ENCODE data around the gene GEMIN5. TPM values are rescaled to one million over a fixed set of nuclear protein-coding genes. Genes with fewer than 3 reads are reported as not detected.

GEMIN5 gene
- total and polyA plus RNA-seq, 2 of the 13 experiments (the other 11 are each of a cell fraction or from before 2014, with no cell fraction given), result 6.6 to 28.6 TPM

- no peak for TF ChIP-seq PAWR (CRISPR knock-in tag; IDR thresholded peaks at IDR 0.05; ENCODE audit: borderline replicate concordance)
- TF ChIP-seq HBP1 (CRISPR knock-in tag; IDR thresholded peaks at IDR 0.05; ENCODE audit: low read depth), result no peak; the same call in 1 of the 2 replicates
- TF ChIP-seq MED1 (CRISPR knock-in tag; IDR thresholded peaks at IDR 0.05), result peak; percentile 65
- peak; percentile 94 for TF ChIP-seq ZNF598 (CRISPR knock-in tag; IDR thresholded peaks at IDR 0.05; ENCODE audit: borderline replicate concordance)
- TF ChIP-seq ZFP41 (CRISPR knock-in tag; IDR thresholded peaks at IDR 0.05; ENCODE audit: borderline replicate concordance), result no peak
- TF ChIP-seq SNAPC2 (CRISPR knock-in tag; IDR thresholded peaks at IDR 0.05), result no peak
- TF ChIP-seq ZBTB7A (CRISPR knock-in tag; IDR thresholded peaks at IDR 0.05), result no peak
- TF ChIP-seq PRPF4 (IDR thresholded peaks at IDR 0.05; ENCODE audit: low read depth, low read length, poor library complexity, severe bottlenecking), result no peak
- no peak for TF ChIP-seq ZFP36L1 (CRISPR knock-in tag; IDR thresholded peaks at IDR 0.05)
- TF ChIP-seq ONECUT2 (CRISPR knock-in tag; IDR thresholded peaks at IDR 0.05), result no peak
- TF ChIP-seq MXD3 (CRISPR knock-in tag; IDR thresholded peaks at IDR 0.05), result peak; percentile 28; the same call in 1 of the 2 replicates
- no peak for TF ChIP-seq ZNF737 (CRISPR knock-in tag; IDR thresholded peaks at IDR 0.05; ENCODE audit: borderline replicate concordance)
- TF ChIP-seq DR1 (CRISPR knock-in tag; IDR thresholded peaks at IDR 0.05), result 0 out of 2 replicates have a peak, but pooled peaks have one; percentile 31
- TF ChIP-seq EP300 (IDR thresholded peaks at IDR 0.05; ENCODE audit: low read depth in 2 of 2, low read length in 2 of 2), result no peak; a peak in 1 of 4 replicates
- no peak for TF ChIP-seq EP300 (CRISPR knock-in tag; IDR thresholded peaks at IDR 0.05; ENCODE audit: borderline replicate concordance)
- TF ChIP-seq ZNF800 (CRISPR knock-in tag; IDR thresholded peaks at IDR 0.05), result no peak; the same call in none of the 2 replicates
- no peak for TF ChIP-seq MTERF4 (CRISPR knock-in tag; IDR thresholded peaks at IDR 0.05)
- TF ChIP-seq SATB2 (CRISPR knock-in tag; IDR thresholded peaks at IDR 0.05), result peak; percentile 66; the same call in 1 of the 2 replicates
- TF ChIP-seq ZNF704 (CRISPR knock-in tag; IDR thresholded peaks at IDR 0.05; ENCODE audit: borderline replicate concordance), result 0 out of 2 replicates have a peak, but pooled peaks have one; percentile 45
- TF ChIP-seq ATM (IDR thresholded peaks at IDR 0.05; ENCODE audit: borderline replicate concordance), result no peak
- no peak for TF ChIP-seq FOXJ3 (CRISPR knock-in tag; IDR thresholded peaks at IDR 0.05; ENCODE audit: borderline replicate concordance)
- TF ChIP-seq ELF1 (CRISPR knock-in tag; IDR thresholded peaks at IDR 0.05), result no peak; the same call in none of the 2 replicates
- TF ChIP-seq ARNT2 (CRISPR knock-in tag; IDR thresholded peaks at IDR 0.05; ENCODE audit: low read depth), result no peak
- no peak for TF ChIP-seq ZKSCAN1 (IDR thresholded peaks at IDR 0.05; ENCODE audit: low read length)
These were observed 80.3 kb downstream of the GEMIN5 start (continued) for GRCh38 chr5:154857530-154858296.

Data from HepG2 (cell line).